Kidney epithelial cell (primary cell): ENCODE data around the gene CHST3. TPM values are rescaled to one million over a fixed set of nuclear protein-coding genes. Genes with fewer than 3 reads are reported as not detected.

Source experiments
- DNase-seq: peaks from one replicate; pipeline ENCODE4 v3.0.0-alpha.2; 2010; ENCODE audit warnings: low read depth
- H3K27me3 ChIP-seq: 2 replicates; pipeline ENCODE4 v1.6.0; 2011; ENCODE audit warnings: low read length; ENCODE audit not compliant: control insufficient read depth, insufficient read depth
- H3K36me3 ChIP-seq: 2 replicates; pipeline ENCODE4 v1.5.1; 2011; ENCODE audit warnings: low read length; ENCODE audit not compliant: control insufficient read depth, insufficient read depth
- H3K4me3 ChIP-seq: 2 replicates; pipeline ENCODE4 v1.5.1; 2011; ENCODE audit warnings: low read depth, mild to moderate bottlenecking, control low read depth, low read length
- CTCF ChIP-seq: IDR thresholded peaks from 2 replicates; pipeline ENCODE4 v1.5.1; 2011; ENCODE audit warnings: mild to moderate bottlenecking, moderate library complexity, low read length, control low read depth, inconsistent platforms; ENCODE audit not compliant: insufficient read depth, poor library complexity, severe bottlenecking
- total RNA-seq: library from RNA; depleted of rRNA; stranded (reverse); fragments of >200 nt; gene quantifications from 2 replicates; pipeline ENCODE4 v1.2.3, GENCODE V29; 2015

The CHST3 gene
- total RNA-seq, 1 donor from 2014 or later = 48.6 TPM

- no peak for DNase-seq
- TF ChIP-seq CTCF = peak; percentile 24
Measured at GRCh38 chr10:71957546-71958275, 6.5 kb upstream of the CHST3 start.

GRCh38 chr10:71959526-71959925 is 4.7 kb upstream of the CHST3 start:
- H3K4me3 ChIP-seq = no peak overlapping the region
- DNase-seq = no peak
- no peaks in the 10 kb centered on the region for H3K27me3 ChIP-seq
- H3K36me3 ChIP-seq = no peaks in the 10 kb centered on the region
- no peak for TF ChIP-seq CTCF

More at GRCh38 chr10:71957546-71958275, 6.5 kb upstream of the CHST3 start:
- Histone ChIP-seq H3K27me3 (no peaks in the 10 kb centered on the region), H3K36me3 (no peaks in the 10 kb centered on the region), H3K4me3 (no peak overlapping the region)

GRCh38 chr10:71961831-71962230 is 2.4 kb upstream of the CHST3 start:
- Histone ChIP-seq H3K27me3 (no peaks in the 10 kb centered on the region), H3K4me3 (no peak overlapping the region), H3K36me3 (no peaks in the 10 kb centered on the region)
- no peak for DNase-seq
- TF ChIP-seq CTCF = no peak

GRCh38 chr10:71962901-71963300 is 1.3 kb upstream of the CHST3 start:
- Histone ChIP-seq H3K27me3 (no peaks in the 10 kb centered on the region), H3K36me3 (no peaks in the 10 kb centered on the region), H3K4me3 (no peak overlapping the region)
- TF ChIP-seq CTCF = no peak
- no peak for DNase-seq

- no peak for TF ChIP-seq CTCF
- H3K36me3 ChIP-seq = no peaks in the 10 kb centered on the region
- peak overlapping the region; percentile 74 for H3K4me3 ChIP-seq
- DNase-seq = no peak
- H3K27me3 ChIP-seq = no peaks in the 10 kb centered on the region
Measured at GRCh38 chr10:71963351-71964097, 671 bp upstream of the CHST3 start.
